ENCODE results near the gene LZTS2.

Gene LZTS2

DNA sequence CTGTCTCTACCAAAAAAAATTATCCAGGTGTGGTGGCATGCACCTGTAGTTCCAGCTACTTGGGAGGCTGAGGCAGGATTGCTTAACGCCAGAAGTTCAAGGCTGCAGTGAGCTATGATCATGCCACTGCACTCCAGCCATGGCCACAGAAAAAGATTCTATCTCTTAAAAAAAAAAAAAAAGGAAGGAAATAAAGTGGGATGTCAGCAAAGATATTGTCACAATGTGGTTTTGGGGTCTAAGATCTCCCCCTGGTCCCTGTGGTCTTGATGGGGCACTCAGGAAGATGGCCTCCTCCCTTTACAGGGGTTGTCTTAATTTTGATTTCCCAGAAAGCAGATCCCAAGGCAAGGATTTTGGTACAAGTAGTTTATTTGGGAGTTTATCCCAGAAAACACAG is 54.7 kb downstream of the LZTS2 start:
- peaks cover 60% of the 10 kb centered on the region for H3K79me2 ChIP-seq (ENCODE audit: control insufficient read depth, low read length)
- peaks cover 41% of the 10 kb centered on the region for H3K36me3 ChIP-seq (ENCODE audit: control insufficient read depth, low read length)
- peaks cover 52% of the 10 kb centered on the region for H3K4me1 ChIP-seq (ENCODE audit: control insufficient read depth, low read length)
- TF ChIP-seq EZH2phosphoT487 (IDR thresholded peaks at IDR 0.05; ENCODE audit: borderline replicate concordance, low read length): no peak
- TF ChIP-seq, protein P1, sequence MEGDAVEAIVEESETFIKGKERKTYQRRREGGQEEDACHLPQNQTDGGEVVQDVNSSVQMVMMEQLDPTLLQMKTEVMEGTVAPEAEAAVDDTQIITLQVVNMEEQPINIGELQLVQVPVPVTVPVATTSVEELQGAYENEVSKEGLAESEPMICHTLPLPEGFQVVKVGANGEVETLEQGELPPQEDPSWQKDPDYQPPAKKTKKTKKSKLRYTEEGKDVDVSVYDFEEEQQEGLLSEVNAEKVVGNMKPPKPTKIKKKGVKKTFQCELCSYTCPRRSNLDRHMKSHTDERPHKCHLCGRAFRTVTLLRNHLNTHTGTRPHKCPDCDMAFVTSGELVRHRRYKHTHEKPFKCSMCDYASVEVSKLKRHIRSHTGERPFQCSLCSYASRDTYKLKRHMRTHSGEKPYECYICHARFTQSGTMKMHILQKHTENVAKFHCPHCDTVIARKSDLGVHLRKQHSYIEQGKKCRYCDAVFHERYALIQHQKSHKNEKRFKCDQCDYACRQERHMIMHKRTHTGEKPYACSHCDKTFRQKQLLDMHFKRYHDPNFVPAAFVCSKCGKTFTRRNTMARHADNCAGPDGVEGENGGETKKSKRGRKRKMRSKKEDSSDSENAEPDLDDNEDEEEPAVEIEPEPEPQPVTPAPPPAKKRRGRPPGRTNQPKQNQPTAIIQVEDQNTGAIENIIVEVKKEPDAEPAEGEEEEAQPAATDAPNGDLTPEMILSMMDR (IDR thresholded peaks at IDR 0.05; ENCODE audit: low read depth, low read length, poor library complexity, severe bottlenecking): no peak
- no peak overlapping the region for H3K4me2 ChIP-seq (ENCODE audit: low read length)
- H3K27me3 ChIP-seq (ENCODE audit: control insufficient read depth, low read length): no peaks in the 10 kb centered on the region
- H4K20me1 ChIP-seq (ENCODE audit: control insufficient read depth, insufficient read depth, low read depth, low read length): peaks cover 10% of the 10 kb centered on the region; the same call in 1 of the 2 replicates
- H3K4me3 ChIP-seq (ENCODE audit: low read length): no peak overlapping the region
- no peaks in the 10 kb centered on the region for H3K9me3 ChIP-seq (ENCODE audit: control insufficient read depth, insufficient read depth, low read length)
- H3K9me2 ChIP-seq (replicated peaks; ENCODE audit: control insufficient read depth, low read length): no peaks in the 10 kb centered on the region
- no peak overlapping the region for H3K27ac ChIP-seq (ENCODE audit: low read depth, low read length)
- peaks cover 5% of the 10 kb centered on the region; the same call in 1 of the 2 replicates for H3F3A ChIP-seq (ENCODE audit: control insufficient read depth, insufficient read depth)

DNA sequence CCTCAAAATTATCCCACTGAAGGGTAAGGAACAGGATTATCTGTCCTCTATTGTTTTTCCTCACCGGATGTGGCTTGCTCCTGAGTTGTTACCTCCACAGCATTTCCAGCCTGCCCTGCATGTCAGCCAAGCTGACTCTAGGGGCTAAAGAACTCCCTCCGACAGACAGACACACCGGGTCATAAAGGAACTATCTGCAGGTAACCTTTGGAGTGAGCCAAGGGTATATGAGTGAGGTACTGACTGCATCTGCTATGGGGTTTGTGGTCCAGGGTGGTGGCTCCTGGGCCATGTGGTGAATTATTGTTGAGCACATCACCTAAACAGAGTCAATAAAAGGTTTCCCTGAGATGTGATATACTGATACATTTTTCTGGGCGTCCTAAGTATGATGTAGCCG is 55.3 kb downstream of the LZTS2 start:
- H3K4me3 ChIP-seq (ENCODE audit: low read length): no peak overlapping the region
- H3K27me3 ChIP-seq (ENCODE audit: control insufficient read depth, low read length): no peaks in the 10 kb centered on the region
- H3F3A ChIP-seq (ENCODE audit: control insufficient read depth, insufficient read depth): peaks cover 5% of the 10 kb centered on the region; the same call in 1 of the 2 replicates
- H3K27ac ChIP-seq (ENCODE audit: low read depth, low read length): no peak overlapping the region
- H4K20me1 ChIP-seq (ENCODE audit: control insufficient read depth, insufficient read depth, low read depth, low read length): peaks cover 11% of the 10 kb centered on the region; the same call in 1 of the 2 replicates
- H3K36me3 ChIP-seq (ENCODE audit: control insufficient read depth, low read length): peaks cover 45% of the 10 kb centered on the region
- H3K79me2 ChIP-seq (ENCODE audit: control insufficient read depth, low read length): peaks cover 65% of the 10 kb centered on the region
- H3K4me1 ChIP-seq (ENCODE audit: control insufficient read depth, low read length): peaks cover 55% of the 10 kb centered on the region
- TF ChIP-seq EZH2phosphoT487 (IDR thresholded peaks at IDR 0.05; ENCODE audit: borderline replicate concordance, low read length): no peak
- TF ChIP-seq, protein P1 (IDR thresholded peaks at IDR 0.05; ENCODE audit: low read depth, low read length, poor library complexity, severe bottlenecking): no peak
- H3K4me2 ChIP-seq (ENCODE audit: low read length): no peak overlapping the region
- H3K9me2 ChIP-seq (replicated peaks; ENCODE audit: control insufficient read depth, low read length): no peaks in the 10 kb centered on the region
- no peaks in the 10 kb centered on the region for H3K9me3 ChIP-seq (ENCODE audit: control insufficient read depth, insufficient read depth, low read length)

DNA sequence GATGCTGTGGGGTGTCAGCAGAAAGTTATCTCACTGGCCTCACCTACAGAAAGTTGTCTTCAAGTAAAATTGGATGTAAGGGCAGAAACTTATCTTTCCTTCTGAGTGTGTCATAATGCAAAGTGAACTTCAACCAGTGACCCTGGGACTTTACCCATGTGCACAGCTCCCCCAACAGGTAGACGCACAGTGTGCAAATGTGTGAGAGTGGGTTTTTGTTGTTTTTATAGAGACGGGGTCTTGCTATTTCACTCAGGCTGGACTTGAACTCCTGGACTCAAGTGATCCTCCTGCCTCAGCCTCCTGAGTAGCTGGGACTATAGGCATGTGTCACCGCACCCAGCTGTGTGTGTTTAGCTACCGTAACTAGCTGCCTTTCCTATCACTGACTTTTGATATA is 55.8 kb downstream of the LZTS2 start:
- Histone ChIP-seq H3K27me3 (ENCODE audit: control insufficient read depth, low read length) (no peaks in the 10 kb centered on the region), H4K20me1 (ENCODE audit: control insufficient read depth, insufficient read depth, low read depth, low read length) (peaks cover 11% of the 10 kb centered on the region; the same call in 1 of the 2 replicates), H3K4me3 (ENCODE audit: low read length) (no peak overlapping the region), H3K36me3 (ENCODE audit: control insufficient read depth, low read length) (peaks cover 49% of the 10 kb centered on the region), H3K4me1 (ENCODE audit: control insufficient read depth, low read length) (peaks cover 50% of the 10 kb centered on the region), H3F3A (ENCODE audit: control insufficient read depth, insufficient read depth) (peaks cover 9% of the 10 kb centered on the region; the same call in 1 of the 2 replicates), H3K9me3 (ENCODE audit: control insufficient read depth, insufficient read depth, low read length) (no peaks in the 10 kb centered on the region), H3K4me2 (ENCODE audit: low read length) (no peak overlapping the region), H3K79me2 (ENCODE audit: control insufficient read depth, low read length) (peaks cover 71% of the 10 kb centered on the region), H3K9me2 (replicated peaks; ENCODE audit: control insufficient read depth, low read length) (no peaks in the 10 kb centered on the region), H3K27ac (ENCODE audit: low read depth, low read length) (no peak overlapping the region)
- TF ChIP-seq EZH2phosphoT487 (IDR thresholded peaks at IDR 0.05; ENCODE audit: borderline replicate concordance, low read length): no peak
- TF ChIP-seq, protein P1 (IDR thresholded peaks at IDR 0.05; ENCODE audit: low read depth, low read length, poor library complexity, severe bottlenecking): peak; percentile 59

All from DOHH2 (cell line).